Skin of body (tissue), 2 donors: ENCODE data around the gene RNASE7. TPM values are rescaled to one million over a fixed set of nuclear protein-coding genes. Genes with fewer than 3 reads are reported as not detected.
A peak's percentile ranks its signal among the peaks of the same experiment; 100 is the strongest.
"Not testable (repeated sequence)": the region's sequence is repeated elsewhere in the genome, so short reads cannot be mapped to it uniquely, and the experiment has no call there.

Experiments
- DNase-seq: peaks from one replicate; lab custom pipeline; 2025; lab: John Stamatoyannopoulos, UW
- total RNA-seq: library from RNA; depleted of rRNA; stranded (reverse); fragments of >200 nt; gene quantifications from one replicate; pipeline ENCODE4 v1.2.3, GENCODE V29; 2014

RNASE7 gene
- total RNA-seq, 1 donor from 2014 or later: 0.79 TPM

- no peak for DNase-seq
These were observed 18.2 kb upstream of the RNASE7 start for GRCh38 chr14:21023817-21024584.

GRCh38 chr14:21024585-21025370 is 17.4 kb upstream of the RNASE7 start, which contains the start of gene NDRG2:
Gene NDRG2, minus strand, starts transcription at chr14:21025061. Its CDS starts 1,746 bp downstream, at chr14:21023315.
- DNase-seq: peak; percentile 21

- DNase-seq: no peak
These were observed 16.5 kb upstream of the RNASE7 start for GRCh38 chr14:21025371-21026273.

- DNase-seq: peak; percentile 30
These were observed 15.7 kb upstream of the RNASE7 start for GRCh38 chr14:21026274-21026987.

GRCh38 chr14:21026988-21027315 is 15.2 kb upstream of the RNASE7 start:
- no peak for DNase-seq

GRCh38 chr14:21029917-21030316 is 12.2 kb upstream of the RNASE7 start, which contains the start of gene TPPP2:
Gene TPPP2, plus strand, starts transcription at chr14:21030217. Its CDS starts 365 bp downstream, at chr14:21030582.
- no peak for DNase-seq

- DNase-seq: no peak
These were observed 11.6 kb upstream of the RNASE7 start for GRCh38 chr14:21030531-21030930.

GRCh38 chr14:21032326-21033132 is 9.6 kb upstream of the RNASE7 start:
- DNase-seq: no peak

GRCh38 chr14:21033133-21033698 is 8.9 kb upstream of the RNASE7 start:
- DNase-seq: no peak

GRCh38 chr14:21034707-21035106 is 7.5 kb upstream of the RNASE7 start, which contains the start of gene RNASE13:
Gene RNASE13, minus strand, starts transcription at chr14:21034807. Its CDS starts 519 bp downstream, at chr14:21034288.
- no peak for DNase-seq

- no peak for DNase-seq
These were observed 5.4 kb upstream of the RNASE7 start for GRCh38 chr14:21036751-21037150.

- DNase-seq: no peak
These were observed 5.0 kb upstream of the RNASE7 start for GRCh38 chr14:21037156-21037555.

- peak; percentile 88 for DNase-seq
These were observed 3.4 kb upstream of the RNASE7 start for GRCh38 chr14:21038441-21039422.

GRCh38 chr14:21039585-21040369 is 2.4 kb upstream of the RNASE7 start:
- DNase-seq: peak; percentile 62

- no peak for DNase-seq
These were observed 1.7 kb upstream of the RNASE7 start for GRCh38 chr14:21040370-21040925.

- not testable (repeated sequence) for DNase-seq
These were observed 1.2 kb upstream of the RNASE7 start for GRCh38 chr14:21040941-21041340.

- DNase-seq: no peak
These were observed 756 bp downstream of the RNASE7 start for GRCh38 chr14:21042918-21043317.
